HG03039 (cell line): Measurements from ENCODE around the gene SIGLEC9.

Source experiments
- ATAC-seq: cut with Tn5 transposase; IDR thresholded peaks from one replicate; pipeline ENCODE4 v1.9.1; 2021; ENCODE audit warnings: mild to moderate bottlenecking, moderate library complexity; ENCODE audit not compliant: unreplicated experiment

The SIGLEC9 gene

GRCh38 chr19:51124729-51125128, at the start of gene SIGLEC9:
Gene SIGLEC9, plus strand, starts transcription at chr19:51124906. Its CDS starts 69 bp downstream, at chr19:51124975.
- no peak for ATAC-seq

- ATAC-seq = no peak
These were observed 48.7 kb upstream of the SIGLEC9 start for GRCh38 chr19:51075998-51076397.

- no peak for ATAC-seq
These were observed 48.0 kb upstream of the SIGLEC9 start for GRCh38 chr19:51076631-51077213.

- no peak for ATAC-seq
These were observed 46.6 kb upstream of the SIGLEC9 start for GRCh38 chr19:51078104-51078503.

- ATAC-seq = no peak
These were observed 46.0 kb upstream of the SIGLEC9 start for GRCh38 chr19:51078731-51079130.

GRCh38 chr19:51079481-51080110, 45.1 kb upstream of the SIGLEC9 start:
- no peak for ATAC-seq

GRCh38 chr19:51081476-51081875, 43.2 kb upstream of the SIGLEC9 start:
- ATAC-seq = no peak

GRCh38 chr19:51082611-51083010, 42.1 kb upstream of the SIGLEC9 start, which contains the start of gene KLK14:
Gene KLK14, minus strand, starts transcription at chr19:51082887. Its CDS starts 273 bp downstream, at chr19:51082614.
- no peak for ATAC-seq

- no peak for ATAC-seq
These were observed 41.5 kb upstream of the SIGLEC9 start for GRCh38 chr19:51083181-51083580.

GRCh38 chr19:51083783-51084182, 40.9 kb upstream of the SIGLEC9 start:
- ATAC-seq = no peak

GRCh38 chr19:51084505-51084904, 40.2 kb upstream of the SIGLEC9 start:
- ATAC-seq = no peak

GRCh38 chr19:51086153-51086850, 38.4 kb upstream of the SIGLEC9 start:
- ATAC-seq = no peak

GRCh38 chr19:51089786-51090185, 34.9 kb upstream of the SIGLEC9 start:
- ATAC-seq = no peak

- no peak for ATAC-seq
These were observed 34.2 kb upstream of the SIGLEC9 start for GRCh38 chr19:51090471-51090870.

GRCh38 chr19:51091126-51091525, 33.6 kb upstream of the SIGLEC9 start:
- no peak for ATAC-seq

GRCh38 chr19:51091895-51092873, 32.5 kb upstream of the SIGLEC9 start:
- no peak for ATAC-seq

- no peak for ATAC-seq
These were observed 31.6 kb upstream of the SIGLEC9 start for GRCh38 chr19:51093101-51093500.

- no peak for ATAC-seq
These were observed 31.0 kb upstream of the SIGLEC9 start for GRCh38 chr19:51093510-51094345.

GRCh38 chr19:51094696-51095279, 29.9 kb upstream of the SIGLEC9 start:
- ATAC-seq = no peak
